ENCODE measurements around the gene MORC3. TPM values are rescaled to one million over a fixed set of nuclear protein-coding genes. Genes with fewer than 3 reads are reported as not detected.
A peak's percentile ranks its signal among the peaks of the same experiment; 100 is the strongest.

MORC3 gene
- total RNA-seq, 1 experiment from 2014 or later: 19.8 TPM

- ChIA-PET POLR2A (interaction anchor here (0.9 kb wide), 1 partner anchor 309 kb away, joined by 3 read pairs; no protein-coding TSS in a partner anchor), CTCF (interaction anchor here (0.8 to 1.1 kb wide), 3 partner anchors 8 to 495 kb away, joined by 3 to 4 read pairs (median 3); no protein-coding TSS in a partner anchor), RAD21 (ENCODE audit: low non-redundant PET in 1 of 2, low total read pairs in 2 of 2, uncharacterized antibody in 2 of 2, unreplicated experiment in 2 of 2) (no interaction called here)
- BruUV-seq (replicated peaks): no TSS peak
- Histone ChIP-seq H3K27me3 (ENCODE audit: insufficient read depth, low read length) (no peaks in the 10 kb centered on the region), H3K4me1 (ENCODE audit: control insufficient read depth in 1 of 2, insufficient read depth in 2 of 2, low read length in 2 of 2) (0 out of 4 replicates have a peak, but pooled peaks cover 0 to 2% of the 10 kb centered on the region in 2 experiments), H3K36me3 (ENCODE audit: control insufficient read depth in 1 of 2, insufficient read depth in 2 of 2, low read length in 2 of 2) (no peaks in the 10 kb centered on the region), H4K20me1 (ENCODE audit: insufficient read depth) (no peaks in the 10 kb centered on the region), H3K9ac (ENCODE audit: low read length) (no peak overlapping the region), H3K79me2 (ENCODE audit: insufficient read depth, low read length) (no peaks in the 10 kb centered on the region), H3K4me3 (replicated peaks in 1 of 2; ENCODE audit: low read depth in 1 of 2, low read length in 2 of 2) (no peak overlapping the region), H3K9me3 (ENCODE audit: control insufficient read depth in 1 of 2, insufficient read depth in 1 of 2, low read depth in 1 of 2, low read length in 2 of 2) (no peaks in the 10 kb centered on the region), H3K9me2 (ENCODE audit: insufficient read depth) (no peaks in the 10 kb centered on the region), H2AFZ (ENCODE audit: low read depth, low read length, poor library complexity, severe bottlenecking) (no peak overlapping the region), H3K4me2 (ENCODE audit: low read length) (no peak overlapping the region), H3K27ac (ENCODE audit: low read depth, low read length) (no peak overlapping the region; the same call in 1 of the 2 replicates)
- DNase-seq (ENCODE audit: low read depth, low spot score) (peak; percentile 34), ATAC-seq (peak; percentile 78)
- intact Hi-C loops (cut with micrococcal nuclease): loop anchor here (5.0 kb wide), 1 partner anchor 505 kb away; no protein-coding TSS in a partner anchor
- TF ChIP-seq CTCF (IDR thresholded peaks at IDR 0.05 in 2 of 3, conservative IDR thresholded peaks at IDR 0.05 in 1 of 3; ENCODE audit: borderline replicate concordance in 1 of 3, insufficient read depth in 1 of 3, low read depth in 2 of 3, low read length in 2 of 3) (peak in 2 of 3 experiments; percentile 84 to 91; a peak in 4 of 6 replicates), SIN3A (IDR thresholded peaks at IDR 0.05; ENCODE audit: low read depth) (no peak)
Observed at GRCh38 chr21:36422279-36423098, 102.5 kb downstream of the MORC3 start.

- RAD21 ChIA-PET (ENCODE audit: low non-redundant PET in 1 of 2, low total read pairs in 2 of 2, uncharacterized antibody in 2 of 2, unreplicated experiment in 2 of 2): no interaction called here
- no peaks in the 10 kb centered on the region for H3K79me2 ChIP-seq (ENCODE audit: insufficient read depth, low read length)
- POLR2A ChIA-PET: no interaction called here
- H3K9me2 ChIP-seq (ENCODE audit: insufficient read depth): no peaks in the 10 kb centered on the region
- H2AFZ ChIP-seq (ENCODE audit: low read depth, low read length, poor library complexity, severe bottlenecking): no peak overlapping the region
- no peaks in the 10 kb centered on the region for H4K20me1 ChIP-seq (ENCODE audit: insufficient read depth)
- no peak overlapping the region for H3K4me2 ChIP-seq (ENCODE audit: low read length)
- no peak overlapping the region for H3K27ac ChIP-seq (ENCODE audit: low read depth, low read length)
- ATAC-seq: no peak
- no peak overlapping the region for H3K4me3 ChIP-seq (replicated peaks in 1 of 2; ENCODE audit: low read depth in 1 of 2, low read length in 2 of 2)
- peaks cover 0 to 8% of the 10 kb centered on the region in 2 experiments; a peak in 3 of 4 replicates for H3K4me1 ChIP-seq (ENCODE audit: control insufficient read depth in 1 of 2, insufficient read depth in 2 of 2, low read length in 2 of 2)
- BruUV-seq (replicated peaks): no TSS peak
- no peaks in the 10 kb centered on the region for H3K36me3 ChIP-seq (ENCODE audit: control insufficient read depth in 1 of 2, insufficient read depth in 2 of 2, low read length in 2 of 2)
- DNase-seq (ENCODE audit: low read depth, low spot score): no peak
- intact Hi-C loops (cut with micrococcal nuclease): loop anchor here (5.0 kb wide), 1 partner anchor 503 kb away; no protein-coding TSS in a partner anchor
- H3K9ac ChIP-seq (ENCODE audit: low read length): no peak overlapping the region
- CTCF ChIA-PET: no interaction called here
- H3K27me3 ChIP-seq (ENCODE audit: insufficient read depth, low read length): no peaks in the 10 kb centered on the region
- no peaks in the 10 kb centered on the region for H3K9me3 ChIP-seq (ENCODE audit: control insufficient read depth in 1 of 2, insufficient read depth in 1 of 2, low read depth in 1 of 2, low read length in 2 of 2)
- TF ChIP-seq EZH2phosphoT487 (IDR thresholded peaks at IDR 0.05; ENCODE audit: borderline replicate concordance): no peak
- no peak for TF ChIP-seq ZBTB33 (IDR thresholded peaks at IDR 0.05; ENCODE audit: extremely low read depth, insufficient replicate concordance, low read length)
- TF ChIP-seq JUND (IDR thresholded peaks at IDR 0.05): no peak
- TF ChIP-seq POLR2A (IDR thresholded peaks at IDR 0.05; ENCODE audit: borderline replicate concordance, extremely low read depth, insufficient read depth, insufficient read length): no peak
- no peak for TF ChIP-seq YY1 (IDR thresholded peaks at IDR 0.05; ENCODE audit: extremely low read depth, insufficient replicate concordance, low read depth, low read length)
- TF ChIP-seq RAD21 (IDR thresholded peaks at IDR 0.05; ENCODE audit: low read depth): no peak
- TF ChIP-seq SRF (IDR thresholded peaks at IDR 0.05; ENCODE audit: low read depth): no peak
Observed at GRCh38 chr21:36423771-36424433, 103.9 kb downstream of the MORC3 start.

Data from HCT116 (cell line).